ENCODE results near the gene OR51A7.
"Not testable (repeated sequence)": the region's sequence is repeated elsewhere in the genome, so short reads cannot be mapped to it uniquely, and the experiment has no call there.

The OR51A7 gene

GRCh38 chr11:4903484-4903883 lies at the start of gene OR51A7:
Gene OR51A7 (plus strand): TSS chr11:4903783. CDS start chr11:4907370, 3,587 bp downstream.
- no peaks in the 10 kb centered on the region for H3K36me3 ChIP-seq (replicated peaks; ENCODE audit: insufficient read depth, low read length)
- no peaks in the 10 kb centered on the region for H3K79me2 ChIP-seq (ENCODE audit: low read length)
- no peaks in the 10 kb centered on the region for H3K27me3 ChIP-seq (replicated peaks; ENCODE audit: insufficient read depth, low read length)
- no peak within 1 kb of the TSS for H2AFZ ChIP-seq (ENCODE audit: low read length)
- H3K27ac ChIP-seq (ENCODE audit: low read length), result no peak within 1 kb of the TSS
- H3K9me3 ChIP-seq (replicated peaks; ENCODE audit: insufficient read depth, low read length), result no peaks in the 10 kb centered on the region
- H3K4me3 ChIP-seq (ENCODE audit: low read length), result no peak within 1 kb of the TSS
- H3K9me2 ChIP-seq (replicated peaks; ENCODE audit: insufficient read depth, low read length), result no peaks in the 10 kb centered on the region
- H3K9ac ChIP-seq (ENCODE audit: low read length), result no peak within 1 kb of the TSS
- no peaks in the 10 kb centered on the region for H4K20me1 ChIP-seq (ENCODE audit: insufficient read depth, low read length)
- H3F3A ChIP-seq (ENCODE audit: insufficient read depth, low read length), result no peaks in the 10 kb centered on the region
- no peak for TF ChIP-seq EZH2 (optimal IDR thresholded peaks at IDR 0.05; ENCODE audit: low read depth, low read length)
- no peak for TF ChIP-seq EZH2phosphoT487 (IDR thresholded peaks at IDR 0.05; ENCODE audit: low read length)
- TF ChIP-seq CTCF (IDR thresholded peaks at IDR 0.05; ENCODE audit: low read length), result no peak
- no peaks in the 10 kb centered on the region for H3K4me1 ChIP-seq (ENCODE audit: low read length)
- H3K4me2 ChIP-seq (ENCODE audit: low read depth, low read length), result no peak within 1 kb of the TSS
- DNase-seq, result no peak

- not testable (repeated sequence) for H3K27me3 ChIP-seq (replicated peaks; ENCODE audit: insufficient read depth, low read length)
Measured at GRCh38 chr11:4854286-4854685, 49.3 kb upstream of the OR51A7 start.

GRCh38 chr11:4862447-4863236 lies 40.9 kb upstream of the OR51A7 start:
- DNase-seq, result no peak

More at GRCh38 chr11:4854286-4854685, 49.3 kb upstream of the OR51A7 start:
- H3F3A ChIP-seq (ENCODE audit: insufficient read depth, low read length); H3K9me3 ChIP-seq (replicated peaks; ENCODE audit: insufficient read depth, low read length); H3K27ac ChIP-seq (ENCODE audit: low read length); H3K4me3 ChIP-seq (ENCODE audit: low read length); H3K4me2 ChIP-seq (ENCODE audit: low read depth, low read length); H2AFZ ChIP-seq (ENCODE audit: low read length); H3K4me1 ChIP-seq (ENCODE audit: low read length); H4K20me1 ChIP-seq (ENCODE audit: insufficient read depth, low read length); DNase-seq; H3K79me2 ChIP-seq (ENCODE audit: low read length); H3K9ac ChIP-seq (ENCODE audit: low read length); H3K9me2 ChIP-seq (replicated peaks; ENCODE audit: insufficient read depth, low read length); H3K36me3 ChIP-seq (replicated peaks; ENCODE audit: insufficient read depth, low read length): not testable (repeated sequence)

More at GRCh38 chr11:4862447-4863236, 40.9 kb upstream of the OR51A7 start:
- no peaks in the 10 kb centered on the region for H3K4me1 ChIP-seq (ENCODE audit: low read length)
- no peaks in the 10 kb centered on the region for H3K79me2 ChIP-seq (ENCODE audit: low read length)
- no peak overlapping the region for H3K4me2 ChIP-seq (ENCODE audit: low read depth, low read length)
- no peak overlapping the region for H3K27ac ChIP-seq (ENCODE audit: low read length)
- H3K27me3 ChIP-seq (replicated peaks; ENCODE audit: insufficient read depth, low read length), result no peaks in the 10 kb centered on the region
- no peak overlapping the region for H3K9ac ChIP-seq (ENCODE audit: low read length)
- no peaks in the 10 kb centered on the region for H3K9me3 ChIP-seq (replicated peaks; ENCODE audit: insufficient read depth, low read length)
- no peak for TF ChIP-seq EZH2phosphoT487 (IDR thresholded peaks at IDR 0.05; ENCODE audit: low read length)
- TF ChIP-seq EZH2 (optimal IDR thresholded peaks at IDR 0.05; ENCODE audit: low read depth, low read length), result no peak
- no peak for TF ChIP-seq CTCF (IDR thresholded peaks at IDR 0.05; ENCODE audit: low read length)
- no peaks in the 10 kb centered on the region for H3K9me2 ChIP-seq (replicated peaks; ENCODE audit: insufficient read depth, low read length)
- no peaks in the 10 kb centered on the region for H3K36me3 ChIP-seq (replicated peaks; ENCODE audit: insufficient read depth, low read length)
- H4K20me1 ChIP-seq (ENCODE audit: insufficient read depth, low read length), result no peaks in the 10 kb centered on the region
- no peak overlapping the region for H3K4me3 ChIP-seq (ENCODE audit: low read length)
- H3F3A ChIP-seq (ENCODE audit: insufficient read depth, low read length), result no peaks in the 10 kb centered on the region
- no peak overlapping the region for H2AFZ ChIP-seq (ENCODE audit: low read length)
